IPS-18a (cell line): Measurements from ENCODE around the gene NOC4L.

Experiments
- H3K27ac ChIP-seq: one replicate; pipeline ENCODE4 v1.5.1; 2013; ENCODE audit warnings: low read length
- H3K27me3 ChIP-seq: one replicate; pipeline ENCODE4 v1.6.1; 2013; ENCODE audit warnings: mild to moderate bottlenecking, low read length; ENCODE audit not compliant: control insufficient read depth, insufficient read depth
- H3K36me3 ChIP-seq: one replicate; pipeline ENCODE4 v1.6.1; 2013; ENCODE audit warnings: low read depth, low read length; ENCODE audit not compliant: control insufficient read depth
- H3K4me1 ChIP-seq: one replicate; pipeline ENCODE4 v1.6.1; 2013; ENCODE audit warnings: low read depth, low read length; ENCODE audit not compliant: control insufficient read depth
- H3K4me3 ChIP-seq: one replicate; pipeline ENCODE4 v1.5.1; 2013; ENCODE audit warnings: low read length
- H3K9ac ChIP-seq: one replicate; pipeline ENCODE4 v1.6.1; 2013; ENCODE audit warnings: mild to moderate bottlenecking, low read length, moderate library complexity
- H3K9me3 ChIP-seq: one replicate; pipeline ENCODE4 v1.6.1; 2013; ENCODE audit warnings: low read depth, low read length; ENCODE audit not compliant: control insufficient read depth

The NOC4L gene

DNA sequence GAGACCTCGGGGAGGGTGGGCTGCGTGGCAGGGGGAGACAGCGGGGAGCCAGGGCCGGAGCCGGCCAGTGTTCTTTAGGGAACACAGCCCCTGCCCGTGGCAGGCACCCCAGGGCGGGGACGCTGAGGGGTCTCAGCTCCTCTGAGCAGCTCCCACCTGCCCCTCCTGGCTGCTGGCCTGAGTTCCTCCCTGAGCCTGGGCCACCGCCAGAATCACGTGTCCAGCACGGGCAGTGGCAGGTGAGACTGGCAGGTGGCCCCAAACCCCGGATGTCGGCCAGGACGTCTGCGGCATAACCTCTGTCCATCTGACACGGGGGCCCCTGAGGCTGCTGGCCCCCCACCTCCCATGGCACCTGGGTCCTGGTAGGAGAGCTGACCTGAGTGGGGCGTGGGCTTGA lies 25.1 kb downstream of the NOC4L start:
- Histone ChIP-seq H3K27me3 (peaks cover 34% of the 10 kb centered on the region), H3K9ac (no peak overlapping the region)

DNA sequence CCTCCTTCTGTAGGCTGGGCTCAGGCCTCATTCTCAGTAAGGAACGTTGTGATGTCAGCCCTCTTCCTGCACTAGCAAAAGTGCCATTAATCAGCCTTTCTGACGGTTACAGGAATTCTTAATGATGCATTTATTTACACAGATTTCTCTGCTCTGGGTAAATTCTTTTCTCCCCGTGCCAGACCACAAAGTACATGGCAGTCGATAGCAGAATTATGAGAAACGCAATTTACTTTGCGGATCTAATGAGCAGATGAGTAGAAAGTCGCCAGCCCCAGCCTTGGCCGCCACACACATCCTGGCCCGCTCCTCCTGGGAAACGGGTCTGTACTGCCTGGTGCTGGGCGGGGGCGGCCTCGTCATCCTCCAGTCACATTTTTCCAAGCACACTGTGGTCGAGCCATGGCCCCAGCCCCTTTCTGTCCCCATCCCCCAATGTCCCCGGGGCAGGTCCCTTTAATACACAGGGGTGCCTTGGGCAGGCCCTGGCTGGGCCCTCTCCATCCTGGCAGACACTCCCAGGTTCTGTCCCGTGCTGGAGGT lies 25.9 kb downstream of the NOC4L start:
- Histone ChIP-seq H3K4me1 (no peaks in the 10 kb centered on the region), H3K27me3 (peaks cover 38% of the 10 kb centered on the region), H3K27ac (no peak overlapping the region), H3K9me3 (no peaks in the 10 kb centered on the region), H3K4me3 (no peak overlapping the region), H3K36me3 (no peaks in the 10 kb centered on the region), H3K9ac (no peak overlapping the region)

More for the DNA sequence above, 25.1 kb downstream of the NOC4L start:
- Histone ChIP-seq H3K4me1 (no peaks in the 10 kb centered on the region), H3K9me3 (no peaks in the 10 kb centered on the region), H3K4me3 (no peak overlapping the region), H3K27ac (no peak overlapping the region), H3K36me3 (no peaks in the 10 kb centered on the region)

DNA sequence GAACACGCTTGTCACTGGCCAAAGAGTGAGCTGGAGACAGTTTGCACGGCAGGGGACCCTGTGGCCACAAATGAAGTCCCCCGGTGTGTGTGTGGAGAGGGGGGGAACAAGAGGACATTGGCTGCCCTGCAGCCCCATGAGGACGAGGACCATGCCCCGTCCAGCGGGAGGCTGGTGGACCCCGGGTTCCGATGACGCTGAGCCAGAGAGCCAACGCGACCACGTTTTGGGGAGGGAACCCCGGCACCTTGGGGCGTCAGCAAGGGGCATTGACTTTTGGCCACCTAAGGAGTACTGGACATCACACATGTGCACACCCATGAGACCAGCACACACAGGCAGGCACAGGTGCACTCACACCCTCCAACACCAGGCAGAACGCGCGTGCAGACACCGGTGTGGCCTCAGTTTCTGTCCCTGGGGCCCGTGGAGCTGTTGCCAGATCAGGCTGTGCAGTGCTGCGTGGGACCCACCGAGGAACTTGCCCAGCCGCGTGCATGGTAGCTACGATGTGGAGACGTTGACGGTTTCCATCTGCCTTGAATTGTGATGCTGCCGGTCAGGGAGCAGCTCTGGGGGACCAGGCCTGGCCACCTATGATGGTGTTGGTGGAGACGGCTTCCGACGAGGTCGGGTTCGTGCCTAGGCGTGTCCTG lies 26.5 kb downstream of the NOC4L start:
- H3K9ac ChIP-seq, result no peak overlapping the region
- no peak overlapping the region for H3K27ac ChIP-seq
- H3K27me3 ChIP-seq, result peaks cover 38% of the 10 kb centered on the region
- H3K4me3 ChIP-seq, result no peak overlapping the region
- H3K4me1 ChIP-seq, result no peaks in the 10 kb centered on the region
- no peaks in the 10 kb centered on the region for H3K36me3 ChIP-seq
- H3K9me3 ChIP-seq, result no peaks in the 10 kb centered on the region

GRCh38 chr12:132171293-132171967 lies 27.2 kb downstream of the NOC4L start:
- Histone ChIP-seq H3K9me3 (no peaks in the 10 kb centered on the region), H3K4me1 (no peaks in the 10 kb centered on the region), H3K4me3 (no peak overlapping the region), H3K9ac (no peak overlapping the region), H3K27me3 (peaks cover 38% of the 10 kb centered on the region), H3K27ac (no peak overlapping the region), H3K36me3 (no peaks in the 10 kb centered on the region)

GRCh38 chr12:132171968-132172521 lies 27.8 kb downstream of the NOC4L start:
- no peak overlapping the region for H3K4me3 ChIP-seq
- no peaks in the 10 kb centered on the region for H3K4me1 ChIP-seq
- H3K9me3 ChIP-seq, result no peaks in the 10 kb centered on the region
- H3K9ac ChIP-seq, result no peak overlapping the region
- H3K36me3 ChIP-seq, result no peaks in the 10 kb centered on the region
- H3K27ac ChIP-seq, result no peak overlapping the region
- H3K27me3 ChIP-seq, result peaks cover 40% of the 10 kb centered on the region

DNA sequence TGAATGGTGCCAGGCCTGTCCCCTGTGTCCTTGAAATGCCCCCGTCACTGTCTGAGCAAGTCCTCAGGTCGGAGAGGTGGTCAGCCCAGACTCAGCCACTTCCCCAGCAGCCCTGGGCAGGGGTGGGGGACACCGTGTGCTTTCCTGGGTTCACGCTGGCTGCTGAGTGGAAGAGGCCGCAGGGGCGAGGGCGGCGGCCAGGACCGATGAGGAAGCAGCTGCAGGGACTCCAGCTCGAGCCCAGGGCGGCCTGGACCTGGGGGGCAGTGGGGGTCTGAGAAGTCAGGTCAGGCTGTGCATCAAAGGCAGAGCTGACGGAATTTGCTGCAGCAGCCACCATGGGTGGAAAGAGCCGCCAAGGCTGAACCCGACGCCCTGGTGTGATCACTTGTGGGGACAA lies 28.4 kb downstream of the NOC4L start:
- H3K9ac ChIP-seq, result no peak overlapping the region
- no peaks in the 10 kb centered on the region for H3K4me1 ChIP-seq
- no peaks in the 10 kb centered on the region for H3K9me3 ChIP-seq

GRCh38 chr12:132173135-132174014 lies 29.1 kb downstream of the NOC4L start:
- no peak overlapping the region for H3K27ac ChIP-seq
- H3K9me3 ChIP-seq, result no peaks in the 10 kb centered on the region
- H3K4me3 ChIP-seq, result no peak overlapping the region
- no peaks in the 10 kb centered on the region for H3K4me1 ChIP-seq
- H3K27me3 ChIP-seq, result peaks cover 48% of the 10 kb centered on the region
- no peaks in the 10 kb centered on the region for H3K36me3 ChIP-seq
- H3K9ac ChIP-seq, result no peak overlapping the region

More for the DNA sequence above, 28.4 kb downstream of the NOC4L start:
- Histone ChIP-seq H3K27ac (no peak overlapping the region), H3K36me3 (no peaks in the 10 kb centered on the region), H3K4me3 (no peak overlapping the region), H3K27me3 (peaks cover 43% of the 10 kb centered on the region)

GRCh38 chr12:132174015-132174838 lies 30.0 kb downstream of the NOC4L start:
- Histone ChIP-seq H3K27ac (no peak overlapping the region), H3K9ac (no peak overlapping the region), H3K4me3 (no peak overlapping the region), H3K36me3 (no peaks in the 10 kb centered on the region), H3K4me1 (no peaks in the 10 kb centered on the region), H3K9me3 (no peaks in the 10 kb centered on the region), H3K27me3 (peaks cover 56% of the 10 kb centered on the region)

- Histone ChIP-seq H3K36me3 (no peaks in the 10 kb centered on the region), H3K4me3 (no peak overlapping the region), H3K9ac (no peak overlapping the region), H3K4me1 (no peaks in the 10 kb centered on the region), H3K27me3 (peaks cover 57% of the 10 kb centered on the region), H3K27ac (no peak overlapping the region), H3K9me3 (no peaks in the 10 kb centered on the region)
Measured at GRCh38 chr12:132174839-132175490, 30.7 kb downstream of the NOC4L start.

DNA sequence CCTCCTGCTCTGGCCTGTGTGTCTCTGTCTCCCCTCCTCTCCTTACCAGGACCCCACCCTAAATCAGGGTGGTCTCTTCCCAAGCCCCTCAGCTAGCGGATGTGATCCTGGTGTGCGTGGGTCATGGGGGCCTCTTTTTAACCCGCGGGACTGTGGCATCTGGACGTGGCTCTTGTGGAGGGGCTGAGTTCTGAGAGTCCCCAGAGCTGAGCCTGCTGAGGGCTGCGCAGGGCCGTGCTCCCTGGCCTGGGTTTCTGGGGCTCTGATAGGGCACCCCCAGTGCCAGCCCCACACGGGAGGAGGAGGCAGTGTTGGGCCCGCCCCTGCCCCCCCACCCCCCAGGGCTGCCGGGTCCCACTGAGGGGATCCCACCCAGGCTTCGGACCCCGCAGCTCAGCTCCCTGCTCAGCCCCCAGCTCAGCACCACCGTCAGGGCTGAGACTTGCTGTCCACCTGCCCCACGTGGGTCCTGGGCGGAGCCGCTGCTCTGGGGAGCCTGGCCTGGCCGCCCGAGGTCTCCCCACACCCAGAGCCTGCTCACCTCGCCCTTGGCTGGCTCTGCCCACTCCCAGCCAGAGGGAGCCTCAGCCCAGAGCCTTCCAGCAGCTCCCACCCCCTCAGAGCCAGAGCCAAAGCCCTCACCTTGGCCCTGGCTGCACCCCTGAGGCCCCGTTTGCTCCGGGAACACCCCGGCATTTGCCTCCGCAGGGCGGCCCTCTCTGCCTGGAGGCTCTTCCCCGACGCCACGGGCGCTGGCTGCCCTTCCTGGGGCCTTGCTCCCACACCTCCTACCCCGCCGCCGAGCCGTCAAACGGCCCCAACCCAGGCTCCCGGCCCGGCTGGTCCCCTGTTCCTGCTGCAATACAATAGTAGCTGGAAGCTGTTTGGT lies 31.5 kb downstream of the NOC4L start:
- peaks cover 50% of the 10 kb centered on the region for H3K27me3 ChIP-seq
- no peaks in the 10 kb centered on the region for H3K9me3 ChIP-seq
- no peak overlapping the region for H3K4me3 ChIP-seq
- H3K27ac ChIP-seq, result no peak overlapping the region
- no peak overlapping the region for H3K9ac ChIP-seq
- H3K36me3 ChIP-seq, result no peaks in the 10 kb centered on the region
- no peaks in the 10 kb centered on the region for H3K4me1 ChIP-seq
